Stomach (tissue), 4 donors: ENCODE data around the gene ABHD4.

Source experiments
- CTCF ChIP-seq, 7 experiments: fragments of 450-650 bp in 4 of 7; fragments of 200-600 bp in 3 of 7; sonication (generic) in 3 of 7; IDR thresholded peaks; one replicate each; pipeline ENCODE4 v1.5.1; 2016 to 2019; ENCODE audit warnings: antibody characterized with exemption in 7 of 7, control low read depth in 2 of 7, mild to moderate bottlenecking in 1 of 7
- EP300 ChIP-seq: sonication (generic); formaldehyde crosslinking; IDR thresholded peaks from one replicate; pipeline ENCODE4 v1.6.1; 2017; ENCODE audit warnings: antibody characterized with exemption
- POLR2AphosphoS5 ChIP-seq, 3 donors: sonication (generic); formaldehyde crosslinking; IDR thresholded peaks; one replicate each; pipeline ENCODE4 v1.6.1; 2016; ENCODE audit warnings: antibody characterized with exemption in 3 of 3

DNA sequence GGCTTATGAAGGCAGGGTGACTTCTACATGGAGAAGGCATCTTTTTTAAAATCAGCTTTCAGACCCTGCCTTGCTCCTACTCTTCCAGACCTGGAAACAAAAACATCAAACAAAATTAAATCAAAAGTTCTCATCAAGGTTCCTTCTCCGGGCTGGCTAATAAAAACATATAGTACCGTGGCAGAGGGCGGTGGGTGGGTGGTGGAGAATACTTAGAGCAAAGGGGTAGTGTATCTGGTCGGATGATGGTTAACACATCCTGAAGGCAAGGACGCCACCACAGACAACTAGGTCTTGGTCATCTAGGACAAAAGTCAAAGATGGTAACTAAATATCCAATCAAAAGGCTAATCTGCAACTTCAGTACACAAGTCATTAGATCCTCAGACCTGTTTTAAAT is 10.9 kb upstream of the ABHD4 start:
- TF ChIP-seq CTCF (IDR thresholded peaks at IDR 0.05) (no peak), POLR2AphosphoS5 (IDR thresholded peaks at IDR 0.05) (no peak), EP300 (no peak)
